ES-I3 (cell line): ENCODE data around the gene IBTK.
A peak's percentile ranks its signal among the peaks of the same experiment; 100 is the strongest.
"Not testable (repeated sequence)": the region's sequence is repeated elsewhere in the genome, so short reads cannot be mapped to it uniquely, and the experiment has no call there.

Experiments used
- H3K36me3 ChIP-seq: 2 replicates; pipeline ENCODE4 v1.6.1; 2013; ENCODE audit warnings: mild to moderate bottlenecking, low read length, control low read depth, moderate library complexity; ENCODE audit not compliant: insufficient read depth
- H3K4me1 ChIP-seq: 2 replicates; pipeline ENCODE4 v1.6.1; 2013; ENCODE audit warnings: mild to moderate bottlenecking, control low read depth, low read length; ENCODE audit not compliant: insufficient read depth
- H3K9ac ChIP-seq: 2 replicates; pipeline ENCODE4 v1.6.1; 2013; ENCODE audit warnings: low read depth, mild to moderate bottlenecking, low read length, moderate library complexity
- H3K9me3 ChIP-seq: 2 replicates; pipeline ENCODE4 v1.6.1; 2013; ENCODE audit warnings: mild to moderate bottlenecking, low read length, moderate library complexity; ENCODE audit not compliant: control insufficient read depth, insufficient read depth

Gene IBTK

GRCh38 chr6:82257088-82257774 lies 9.7 kb upstream of the IBTK start:
- Histone ChIP-seq H3K4me1 (peaks cover 15% of the 10 kb centered on the region), H3K9ac (no peak overlapping the region), H3K36me3 (no peaks in the 10 kb centered on the region)

GRCh38 chr6:82254722-82255121 lies 7.2 kb upstream of the IBTK start:
- not testable (repeated sequence) for H3K9me3 ChIP-seq, H3K4me1 ChIP-seq, H3K36me3 ChIP-seq, H3K9ac ChIP-seq

More at GRCh38 chr6:82257088-82257774, 9.7 kb upstream of the IBTK start:
- no peaks in the 10 kb centered on the region for H3K9me3 ChIP-seq

- Histone ChIP-seq H3K9me3 (no peaks in the 10 kb centered on the region), H3K36me3 (no peaks in the 10 kb centered on the region), H3K9ac (no peak overlapping the region), H3K4me1 (peaks cover 3% of the 10 kb centered on the region; the same call in 1 of the 2 replicates)
Observed at GRCh38 chr6:82251942-82252341, 4.4 kb upstream of the IBTK start.

- Histone ChIP-seq H3K9ac (no peak overlapping the region), H3K9me3 (no peaks in the 10 kb centered on the region), H3K36me3 (no peaks in the 10 kb centered on the region), H3K4me1 (peaks cover 3% of the 10 kb centered on the region; the same call in 1 of the 2 replicates)
Observed at GRCh38 chr6:82249381-82250253, 2.1 kb upstream of the IBTK start.

GRCh38 chr6:82248273-82248735 lies 760 bp upstream of the IBTK start:
- Histone ChIP-seq H3K9me3 (no peaks in the 10 kb centered on the region; the same call in 1 of the 2 replicates), H3K36me3 (no peaks in the 10 kb centered on the region; the same call in 1 of the 2 replicates), H3K4me1 (peaks cover 3% of the 10 kb centered on the region; the same call in 1 of the 2 replicates), H3K9ac (peak overlapping the region; percentile 86)

GRCh38 chr6:82246802-82247504 lies 591 bp downstream of the IBTK start:
- H3K9me3 ChIP-seq, result no peaks in the 10 kb centered on the region; the same call in 1 of the 2 replicates
- peaks cover 3% of the 10 kb centered on the region; the same call in 1 of the 2 replicates for H3K4me1 ChIP-seq
- H3K9ac ChIP-seq, result peak overlapping the region; percentile 86
- no peaks in the 10 kb centered on the region; the same call in 1 of the 2 replicates for H3K36me3 ChIP-seq

- Histone ChIP-seq H3K9ac (peak overlapping the region; percentile 86), H3K4me1 (peaks cover 3% of the 10 kb centered on the region; the same call in 1 of the 2 replicates), H3K36me3 (no peaks in the 10 kb centered on the region; the same call in none of the 2 replicates), H3K9me3 (no peaks in the 10 kb centered on the region; the same call in 1 of the 2 replicates)
Observed at GRCh38 chr6:82246370-82246769, 1.2 kb downstream of the IBTK start.

GRCh38 chr6:82245376-82245775 lies 2.2 kb downstream of the IBTK start:
- no peaks in the 10 kb centered on the region; the same call in 1 of the 2 replicates for H3K9me3 ChIP-seq
- peaks cover 3% of the 10 kb centered on the region; the same call in 1 of the 2 replicates for H3K4me1 ChIP-seq
- H3K9ac ChIP-seq, result no peak overlapping the region
- H3K36me3 ChIP-seq, result no peaks in the 10 kb centered on the region; the same call in none of the 2 replicates

GRCh38 chr6:82243884-82244283 lies 3.7 kb downstream of the IBTK start:
- H3K9ac ChIP-seq, result no peak overlapping the region
- peaks cover 3% of the 10 kb centered on the region for H3K36me3 ChIP-seq
- no peaks in the 10 kb centered on the region; the same call in none of the 2 replicates for H3K9me3 ChIP-seq
- peaks cover 3% of the 10 kb centered on the region; the same call in 1 of the 2 replicates for H3K4me1 ChIP-seq

GRCh38 chr6:82240186-82240585 lies 7.4 kb downstream of the IBTK start:
- Histone ChIP-seq H3K4me1 (no peaks in the 10 kb centered on the region), H3K36me3 (peaks cover 3% of the 10 kb centered on the region), H3K9me3 (no peaks in the 10 kb centered on the region; the same call in none of the 2 replicates), H3K9ac (no peak overlapping the region)

GRCh38 chr6:82239597-82239996 lies 7.9 kb downstream of the IBTK start:
- Histone ChIP-seq H3K4me1 (no peaks in the 10 kb centered on the region), H3K9ac (no peak overlapping the region), H3K9me3 (no peaks in the 10 kb centered on the region; the same call in none of the 2 replicates), H3K36me3 (peaks cover 3% of the 10 kb centered on the region)

- H3K9ac ChIP-seq, result no peak overlapping the region
- H3K9me3 ChIP-seq, result no peaks in the 10 kb centered on the region; the same call in 1 of the 2 replicates
- no peaks in the 10 kb centered on the region for H3K4me1 ChIP-seq
- peaks cover 3% of the 10 kb centered on the region for H3K36me3 ChIP-seq
Observed at GRCh38 chr6:82237013-82237412, 10.5 kb downstream of the IBTK start.

- Histone ChIP-seq H3K36me3 (peaks cover 9% of the 10 kb centered on the region; the same call in 1 of the 2 replicates), H3K9me3 (no peaks in the 10 kb centered on the region), H3K9ac (no peak overlapping the region), H3K4me1 (no peaks in the 10 kb centered on the region)
Observed at GRCh38 chr6:82227770-82228169, 19.8 kb downstream of the IBTK start.

GRCh38 chr6:82220167-82220566 lies 27.4 kb downstream of the IBTK start:
- Histone ChIP-seq H3K9ac (no peak overlapping the region), H3K36me3 (peaks cover 9% of the 10 kb centered on the region; the same call in 1 of the 2 replicates), H3K4me1 (no peaks in the 10 kb centered on the region), H3K9me3 (no peaks in the 10 kb centered on the region)
